SU-DHL-6 (cell line): ENCODE results near the gene CAGE1.
"Not testable (repeated sequence)": the region's sequence is repeated elsewhere in the genome, so short reads cannot be mapped to it uniquely, and the experiment has no call there.

Source experiments
- CTCF ChIP-seq: fragments of 200-600 bp; sonication (generic); IDR thresholded peaks from one replicate; pipeline ENCODE4 v1.5.1; 2017; ENCODE audit warnings: antibody characterized with exemption, mild to moderate bottlenecking, low read length, moderate library complexity; ENCODE audit not compliant: insufficient read depth, poor library complexity, severe bottlenecking
- EZH2phosphoT487 ChIP-seq: fragments of 200-600 bp; sonication (generic), shearing (Covaris generic); conservative IDR thresholded peaks from 2 replicates; pipeline ENCODE4 v1.6.1; 2018; ENCODE audit warnings: mild to moderate bottlenecking, antibody characterized with exemption, low read length, moderate library complexity, mixed read lengths

- not testable (repeated sequence) for TF ChIP-seq CTCF, EZH2phosphoT487
Observed at GRCh38 chr6:7351916-7352315, 37.6 kb downstream of the CAGE1 start.
